ENCODE data around the gene ABHD5.

The ABHD5 gene

GRCh38 chr3:43776101-43776500, 85.4 kb downstream of the ABHD5 start:
- H3K4me3 ChIP-seq (replicated peaks; ENCODE audit: low read depth, low read length) = no peak overlapping the region
- no peak for DNase-seq (ENCODE audit: extremely low read depth, low read depth)
- TF ChIP-seq CTCF (IDR thresholded peaks at IDR 0.05; ENCODE audit: low read depth, low read length, missing control alignments) = no peak

GRCh38 chr3:43779850-43780249, 89.1 kb downstream of the ABHD5 start:
- DNase-seq (ENCODE audit: extremely low read depth, low read depth) = no peak
- no peak for TF ChIP-seq CTCF (IDR thresholded peaks at IDR 0.05; ENCODE audit: low read depth, low read length, missing control alignments)
- no peak overlapping the region for H3K4me3 ChIP-seq (replicated peaks; ENCODE audit: low read depth, low read length)

- no peak overlapping the region for H3K4me3 ChIP-seq (replicated peaks; ENCODE audit: low read depth, low read length)
- DNase-seq (ENCODE audit: extremely low read depth, low read depth) = no peak
- no peak for TF ChIP-seq CTCF (IDR thresholded peaks at IDR 0.05; ENCODE audit: low read depth, low read length, missing control alignments)
Measured at GRCh38 chr3:43782541-43782940, 91.8 kb downstream of the ABHD5 start.

Measured in HFF-Myc (cell line).